GM12878 (cell line): Measurements from ENCODE around the gene MYOCD. TPM values are rescaled to one million over a fixed set of nuclear protein-coding genes. Genes with fewer than 3 reads are reported as not detected.

Experiments
- ATAC-seq: fragments of 200-7000 bp; cut with Tn5 transposase; 3 replicates; pipeline ENCODE4 v1.9.1; 2020; ENCODE audit warnings: mild to moderate bottlenecking, moderate library complexity
- BruUV-seq: library from RNA; stranded (reverse); fragments of 400-500 nt; replicated peaks from 2 replicates; lab custom pipeline; 2021; lab: Mats Ljungman, UMichigan
- CTCF ChIA-PET: fragments of 300-600 bp; sonication (Branson Sonifier 250); formaldehyde crosslinking; extraction: SDS; loops from one replicate; lab custom pipeline; 2021; ENCODE audit warnings: inconsistent platforms; lab: Yijun Ruan, JAX
- POLR2A ChIA-PET: fragments of 350-600 bp; formaldehyde crosslinking; extraction: SDS; loops from one replicate; lab custom pipeline; 2021; ENCODE audit warnings: inconsistent platforms; lab: Charles Lee
- RAD21 ChIA-PET: fragments of 300-600 bp; sonication (Branson Sonifier 250); formaldehyde crosslinking; loops from one replicate; lab custom pipeline; 2023; ENCODE audit warnings: antibody characterized with exemption; ENCODE audit not compliant: unreplicated experiment; lab: Charles Lee
- SMC1A ChIA-PET: fragments of 300-600 bp; sonication (Branson Sonifier 250); formaldehyde crosslinking; loops from one replicate; lab custom pipeline; 2023; ENCODE audit not compliant: unreplicated experiment, uncharacterized antibody; lab: Charles Lee
- DNase-seq: peaks from one replicate; pipeline ENCODE4 v3.0.0-alpha.2; 2011; ENCODE audit warnings: low read depth, low spot score
- FAIRE-seq: peaks from 3 replicates; lab custom pipeline; 2011; peaks lifted over from hg19 to GRCh38; lab: Jason Lieb, UNC
- H2AFZ ChIP-seq: 2 replicates; pipeline ENCODE4 v1.6.0; 2011; ENCODE audit warnings: low read depth, low read length, control low read depth; ENCODE audit not compliant: control insufficient read depth
- H3K27ac ChIP-seq: 2 replicates; pipeline ENCODE4 v1.5.1; 2011; ENCODE audit warnings: control low read depth; ENCODE audit not compliant: control insufficient read depth, insufficient read depth
- H3K27me3 ChIP-seq, 2 experiments: replicated peaks in 1 of 2; 2 replicates each; pipeline versions ENCODE4 v1.6.0 to v1.6.1; 2011; ENCODE audit warnings: low read length in 1 of 2; ENCODE audit not compliant: control insufficient read depth in 2 of 2, insufficient read depth in 2 of 2
- H3K36me3 ChIP-seq, 2 experiments: 2 replicates each; pipeline ENCODE4 v1.5.1; 2011; ENCODE audit warnings: low read length in 1 of 2; ENCODE audit not compliant: control insufficient read depth in 2 of 2, insufficient read depth in 2 of 2
- H3K4me1 ChIP-seq: 2 replicates; pipeline ENCODE4 v1.6.1; 2011; ENCODE audit warnings: mild to moderate bottlenecking, low read length, moderate library complexity, mixed read lengths; ENCODE audit not compliant: control insufficient read depth, insufficient read depth
- H3K4me2 ChIP-seq: 2 replicates; pipeline ENCODE4 v1.6.0; 2011; ENCODE audit warnings: control low read depth; ENCODE audit not compliant: control insufficient read depth, insufficient read depth
- H3K4me3 ChIP-seq: fragments of 200-600 bp; sonication (generic); 2 replicates; pipeline ENCODE4 v1.5.1; 2016
- H3K79me2 ChIP-seq: 2 replicates; pipeline ENCODE4 v1.6.0; 2011; ENCODE audit warnings: low read length; ENCODE audit not compliant: control insufficient read depth, insufficient read depth
- H3K9ac ChIP-seq: 2 replicates; pipeline ENCODE4 v1.8.0; 2011; ENCODE audit warnings: low read length, control low read depth, mixed read lengths; ENCODE audit not compliant: control insufficient read depth, insufficient read depth
- H3K9me3 ChIP-seq: replicated peaks from 3 replicates; pipeline ENCODE4 v1.5.1; 2011; ENCODE audit warnings: mild to moderate bottlenecking, low read length; ENCODE audit not compliant: control insufficient read depth, insufficient read depth
- H4K20me1 ChIP-seq: 2 replicates; pipeline ENCODE4 v1.6.0; 2011; ENCODE audit not compliant: control insufficient read depth, insufficient read depth
- CBX5 ChIP-seq: sonication (generic); IDR thresholded peaks from 2 replicates; pipeline ENCODE4 v1.6.1; 2016; ENCODE audit warnings: low read depth, moderate library complexity, mild to moderate bottlenecking, inconsistent platforms
- LARP7 ChIP-seq: fragments of 450-650 bp; IDR thresholded peaks from 2 replicates; pipeline ENCODE4 v1.6.1; 2017; ENCODE audit warnings: mild to moderate bottlenecking
- NBN ChIP-seq: fragments of 450-650 bp; IDR thresholded peaks from 2 replicates; pipeline ENCODE4 v1.6.1; 2016
- SIN3A ChIP-seq: IDR thresholded peaks from 2 replicates; pipeline ENCODE4 v1.6.1; 2012; ENCODE audit warnings: low read depth, low read length, improper control_type of control experiment
- SUZ12 ChIP-seq: fragments of 200-600 bp; sonication (generic); IDR thresholded peaks from one replicate; pipeline ENCODE4 v1.6.1; 2018; ENCODE audit warnings: antibody characterized with exemption, mild to moderate bottlenecking; ENCODE audit not compliant: unreplicated experiment
- TARDBP ChIP-seq: IDR thresholded peaks from 2 replicates; pipeline ENCODE4 v1.6.1; 2016; ENCODE audit warnings: borderline replicate concordance
- ZNF592 ChIP-seq: fragments of 450-650 bp; IDR thresholded peaks from 2 replicates; pipeline ENCODE4 v1.6.1; 2017; ENCODE audit warnings: mild to moderate bottlenecking, moderate library complexity
- WGBS: methylation state at CpG from one replicate; pipeline ENCODE4 v1.1.6; 2016; ENCODE audit warnings: low lambda C conversion rate; ENCODE audit not compliant: insufficient replicate concordance, insufficient coverage; ENCODE audit errors: missing lambda C conversion rate; 5-methylcytosine and 5-hydroxymethylcytosine counted together
- in situ Hi-C: fragments of 300-500 bp; cut with MboI; formaldehyde crosslinking; loops from 9 replicates; pipeline ENCODE4 v1.14.3; 2018; ENCODE audit warnings: mixed read lengths
- intact Hi-C: fragments of 100-400 bp; cut with micrococcal nuclease; formaldehyde crosslinking; loops from one replicate; pipeline ENCODE4 v1.14.2; 2022; ENCODE audit not compliant: unreplicated experiment
- polyA plus RNA-seq, 11 experiments: library from polyadenylated mRNA; depleted of rRNA in 4 of 11; unstranded in 6 of 11; stranded (reverse) in 5 of 11; fragments of >200 nt; fragmentation: Nextera tagmentation in 4 of 11; fragmentation: Illumina TruSeq in 1 of 11; extraction: Ambion mirVana in 4 of 11; extraction: Trizol in 1 of 11; gene quantifications; 1 replicate in 1 of 11; 2 replicates in 10 of 11; pipeline versions ENCODE4 v1.2.1 to v1.2.3, GENCODE V29; 2011 to 2016; ENCODE audit warnings: inconsistent platforms in 2 of 11, missing spikeins in 2 of 11, low read depth in 1 of 11
- total RNA-seq, 4 experiments: library from RNA; depleted of rRNA in 3 of 4; stranded (reverse); fragments of >200 nt in 3 of 4; fragmentation: Illumina TruSeq in 1 of 4; extraction: Trizol in 1 of 4; gene quantifications; 2 replicates each; pipeline versions ENCODE4 v1.2.1 to v1.2.3, GENCODE V29; 2013 to 2021
- TF ChIP-seq, protein P1 (sequence below): fragments of 450-650 bp; IDR thresholded peaks from 2 replicates; pipeline ENCODE4 v1.6.1; 2016; ENCODE audit warnings: mild to moderate bottlenecking, moderate library complexity, borderline replicate concordance
- TF ChIP-seq, protein P2 (sequence below): IDR thresholded peaks from 2 replicates; pipeline ENCODE4 v1.6.1; 2012; ENCODE audit warnings: low read depth, low read length, improper control_type of control experiment

Gene MYOCD
- total and polyA plus RNA-seq, 10 of the 15 experiments (the other 5 are each of a cell fraction or from before 2014, with no cell fraction given): not detected

- ATAC-seq (no peak), DNase-seq (no peak)
- H3K9me3 ChIP-seq: no peaks in the 10 kb centered on the region
- TF ChIP-seq CBX5: no peak
- TF ChIP-seq, protein P1, sequence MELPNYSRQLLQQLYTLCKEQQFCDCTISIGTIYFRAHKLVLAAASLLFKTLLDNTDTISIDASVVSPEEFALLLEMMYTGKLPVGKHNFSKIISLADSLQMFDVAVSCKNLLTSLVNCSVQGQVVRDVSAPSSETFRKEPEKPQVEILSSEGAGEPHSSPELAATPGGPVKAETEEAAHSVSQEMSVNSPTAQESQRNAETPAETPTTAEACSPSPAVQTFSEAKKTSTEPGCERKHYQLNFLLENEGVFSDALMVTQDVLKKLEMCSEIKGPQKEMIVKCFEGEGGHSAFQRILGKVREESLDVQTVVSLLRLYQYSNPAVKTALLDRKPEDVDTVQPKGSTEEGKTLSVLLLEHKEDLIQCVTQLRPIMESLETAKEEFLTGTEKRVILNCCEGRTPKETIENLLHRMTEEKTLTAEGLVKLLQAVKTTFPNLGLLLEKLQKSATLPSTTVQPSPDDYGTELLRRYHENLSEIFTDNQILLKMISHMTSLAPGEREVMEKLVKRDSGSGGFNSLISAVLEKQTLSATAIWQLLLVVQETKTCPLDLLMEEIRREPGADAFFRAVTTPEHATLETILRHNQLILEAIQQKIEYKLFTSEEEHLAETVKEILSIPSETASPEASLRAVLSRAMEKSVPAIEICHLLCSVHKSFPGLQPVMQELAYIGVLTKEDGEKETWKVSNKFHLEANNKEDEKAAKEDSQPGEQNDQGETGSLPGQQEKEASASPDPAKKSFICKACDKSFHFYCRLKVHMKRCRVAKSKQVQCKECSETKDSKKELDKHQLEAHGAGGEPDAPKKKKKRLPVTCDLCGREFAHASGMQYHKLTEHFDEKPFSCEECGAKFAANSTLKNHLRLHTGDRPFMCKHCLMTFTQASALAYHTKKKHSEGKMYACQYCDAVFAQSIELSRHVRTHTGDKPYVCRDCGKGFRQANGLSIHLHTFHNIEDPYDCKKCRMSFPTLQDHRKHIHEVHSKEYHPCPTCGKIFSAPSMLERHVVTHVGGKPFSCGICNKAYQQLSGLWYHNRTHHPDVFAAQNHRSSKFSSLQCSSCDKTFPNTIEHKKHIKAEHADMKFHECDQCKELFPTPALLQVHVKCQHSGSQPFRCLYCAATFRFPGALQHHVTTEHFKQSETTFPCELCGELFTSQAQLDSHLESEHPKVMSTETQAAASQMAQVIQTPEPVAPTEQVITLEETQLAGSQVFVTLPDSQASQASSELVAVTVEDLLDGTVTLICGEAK: no peak
- TF ChIP-seq NBN: no peak
- no peak for TF ChIP-seq ZNF592
- no peak for TF ChIP-seq SUZ12
- no peak for TF ChIP-seq SIN3A
- TF ChIP-seq, protein P2, sequence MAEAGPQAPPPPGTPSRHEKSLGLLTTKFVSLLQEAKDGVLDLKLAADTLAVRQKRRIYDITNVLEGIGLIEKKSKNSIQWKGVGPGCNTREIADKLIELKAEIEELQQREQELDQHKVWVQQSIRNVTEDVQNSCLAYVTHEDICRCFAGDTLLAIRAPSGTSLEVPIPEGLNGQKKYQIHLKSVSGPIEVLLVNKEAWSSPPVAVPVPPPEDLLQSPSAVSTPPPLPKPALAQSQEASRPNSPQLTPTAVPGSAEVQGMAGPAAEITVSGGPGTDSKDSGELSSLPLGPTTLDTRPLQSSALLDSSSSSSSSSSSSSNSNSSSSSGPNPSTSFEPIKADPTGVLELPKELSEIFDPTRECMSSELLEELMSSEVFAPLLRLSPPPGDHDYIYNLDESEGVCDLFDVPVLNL: no peak
- no peak for TF ChIP-seq LARP7
- TF ChIP-seq TARDBP: no peak
- TF ChIP-seq, all 136 proteins: peak for 0
- ChIA-PET SMC1A (no interaction called here), POLR2A (no interaction called here), CTCF (no interaction called here), RAD21 (no interaction called here)
- no peaks in the 10 kb centered on the region for H3K36me3 ChIP-seq
- H4K20me1 ChIP-seq: no peaks in the 10 kb centered on the region
- H3K4me1 ChIP-seq: no peaks in the 10 kb centered on the region
- H3K4me2 ChIP-seq: no peak overlapping the region
- no peak overlapping the region for H2AFZ ChIP-seq
- FAIRE-seq: no peak
- in situ Hi-C loops: no loop called here
- no peaks in the 10 kb centered on the region for H3K79me2 ChIP-seq
- BruUV-seq: no TSS peak
- WGBS: 11% methylated on average over 4 of the region's 4 CpGs
- no peak overlapping the region for H3K4me3 ChIP-seq
- H3K9ac ChIP-seq: no peak overlapping the region
- intact Hi-C loops: no loop called here
- H3K27ac ChIP-seq: no peak overlapping the region
- H3K27me3 ChIP-seq: no peaks in the 10 kb centered on the region
Observed at GRCh38 chr17:12625092-12625491, 40.6 kb upstream of the MYOCD start.
